H1 (cell line): ENCODE results near the gene KRTAP20-3. TPM values are rescaled to one million over a fixed set of nuclear protein-coding genes. Genes with fewer than 3 reads are reported as not detected.

Source experiments
- CTCF ChIA-PET: fragments of 300-600 bp; sonication (Branson Sonifier 250); formaldehyde crosslinking; loops from one replicate; lab custom pipeline; 2021; ENCODE audit not compliant: partially characterized antibody; lab: Charles Lee
- POLR2A ChIA-PET: fragments of 300-600 bp; sonication (Branson Sonifier 250); formaldehyde crosslinking; loops from one replicate; lab custom pipeline; 2021; ENCODE audit warnings: inconsistent platforms; ENCODE audit not compliant: partially characterized antibody; lab: Charles Lee
- DNase-seq, 2 experiments: peaks; one replicate each; pipeline versions ENCODE4 v3.0.0 to v3.0.0-alpha.2; 2010 to 2022; ENCODE audit warnings: low spot score in 2 of 2, low read depth in 1 of 2, mixed read lengths in 1 of 2
- FAIRE-seq: peaks from 2 replicates; lab custom pipeline; 2011; peaks lifted over from hg19 to GRCh38; lab: Jason Lieb, UNC
- H2AFZ ChIP-seq: 2 replicates; pipeline ENCODE4 v1.8.1; 2012; ENCODE audit warnings: low read length, inconsistent platforms
- H2AK5ac ChIP-seq: 2 replicates; pipeline ENCODE4 v1.6.1; 2013; ENCODE audit warnings: low read depth, low read length
- H2BK120ac ChIP-seq: replicated peaks from 2 replicates; pipeline ENCODE3; 2013; ENCODE audit warnings: low read depth, low read length, inconsistent platforms
- H2BK12ac ChIP-seq: 2 replicates; pipeline ENCODE4 v1.6.1; 2013; ENCODE audit warnings: low read depth, low read length
- H2BK15ac ChIP-seq: 2 replicates; pipeline ENCODE4 v1.6.1; 2013; ENCODE audit warnings: low read length
- H2BK20ac ChIP-seq: 2 replicates; pipeline ENCODE4 v1.6.1; 2013; ENCODE audit warnings: low read length
- H2BK5ac ChIP-seq: 2 replicates; pipeline ENCODE4 v1.6.1; 2013; ENCODE audit warnings: low read depth, low read length
- H3K14ac ChIP-seq: 2 replicates; pipeline ENCODE4 v1.6.1; 2013; ENCODE audit warnings: inconsistent platforms; ENCODE audit not compliant: insufficient read length
- H3K18ac ChIP-seq: 2 replicates; pipeline ENCODE4 v1.6.1; 2013; ENCODE audit warnings: low read length; ENCODE audit errors: extremely low read depth
- H3K23ac ChIP-seq: 2 replicates; pipeline ENCODE4 v1.6.1; 2013; ENCODE audit warnings: inconsistent platforms; ENCODE audit not compliant: insufficient read length
- H3K23me2 ChIP-seq: 2 replicates; pipeline ENCODE4 v1.6.1; 2013; ENCODE audit warnings: low read depth, low read length
- H3K27ac ChIP-seq: 2 replicates; pipeline ENCODE4 v1.6.1; 2011; ENCODE audit warnings: low read depth, low read length, inconsistent platforms
- H3K27me3 ChIP-seq, 4 experiments: replicated peaks in 1 of 4; 1 replicate in 1 of 4; 2 replicates in 3 of 4; pipeline versions ENCODE4 v1.6.1 to v1.8.1; 2011 to 2013; ENCODE audit warnings: low read length in 3 of 4, mild to moderate bottlenecking in 3 of 4, inconsistent platforms in 2 of 4, mixed read lengths in 2 of 4, moderate library complexity in 1 of 4; ENCODE audit not compliant: control insufficient read depth in 3 of 4, insufficient read depth in 3 of 4; ENCODE audit errors: extremely low read depth in 1 of 4
- H3K36me3 ChIP-seq, 4 experiments: 2 replicates each; pipeline versions ENCODE4 v1.6.1 to v1.8.1; 2011 to 2013; ENCODE audit warnings: mild to moderate bottlenecking in 4 of 4, low read length in 3 of 4, moderate library complexity in 2 of 4, control low read depth in 1 of 4, inconsistent platforms in 1 of 4; ENCODE audit not compliant: insufficient read depth in 4 of 4, control insufficient read depth in 2 of 4
- H3K4ac ChIP-seq: replicated peaks from 2 replicates; pipeline ENCODE3; 2013; ENCODE audit warnings: low read length, low read depth, mixed read lengths, inconsistent platforms; ENCODE audit not compliant: insufficient read length
- H3K4me1 ChIP-seq, 4 experiments: replicated peaks in 1 of 4; 1 replicate in 1 of 4; 2 replicates in 3 of 4; pipeline versions ENCODE4 v1.6.1 to v1.8.1; 2011 to 2013; ENCODE audit warnings: low read length in 3 of 4, inconsistent platforms in 2 of 4, mixed read lengths in 1 of 4; ENCODE audit not compliant: insufficient read depth in 4 of 4, control insufficient read depth in 3 of 4
- H3K4me2 ChIP-seq, 2 experiments: 2 replicates each; pipeline versions ENCODE4 v1.6.1 to v1.8.1; 2011 to 2013; ENCODE audit warnings: low read depth in 2 of 2, low read length in 2 of 2, control low read depth in 1 of 2, inconsistent platforms in 1 of 2, mild to moderate bottlenecking in 1 of 2; ENCODE audit not compliant: insufficient read depth in 1 of 2
- H3K4me3 ChIP-seq, 4 experiments: fragments of 200-600, 300-600 bp in 1 of 4; sonication (generic), shearing (Covaris generic), sonication (Bioruptor Twin) in 1 of 4; 2 replicates each; pipeline versions ENCODE4 v1.5.1 to v1.8.1; 2011 to 2016; ENCODE audit warnings: low read length in 4 of 4, low read depth in 3 of 4, control low read depth in 2 of 4, inconsistent platforms in 2 of 4, mild to moderate bottlenecking in 2 of 4, mixed read lengths in 1 of 4, moderate library complexity in 1 of 4; ENCODE audit not compliant: insufficient read depth in 2 of 4; ENCODE audit errors: extremely low read depth in 1 of 4
- H3K56ac ChIP-seq: replicated peaks from 2 replicates; pipeline ENCODE3; 2013; ENCODE audit warnings: low read depth, mild to moderate bottlenecking, mixed read lengths, low read length, inconsistent platforms; ENCODE audit not compliant: insufficient read length
- H3K79me1 ChIP-seq: 2 replicates; pipeline ENCODE4 v1.6.1; 2013; ENCODE audit warnings: low read depth, low read length, control low read depth
- H3K79me2 ChIP-seq, 2 experiments: 2 replicates each; pipeline versions ENCODE4 v1.6.1 to v1.8.1; 2012 to 2013; ENCODE audit warnings: low read length in 2 of 2, mild to moderate bottlenecking in 2 of 2, inconsistent platforms in 1 of 2; ENCODE audit not compliant: insufficient read depth in 2 of 2, control insufficient read depth in 1 of 2
- H3K9ac ChIP-seq, 4 experiments: replicated peaks in 1 of 4; 1 replicate in 1 of 4; 2 replicates in 3 of 4; pipeline versions ENCODE4 v1.6.1 to v1.8.1; 2011 to 2013; ENCODE audit warnings: low read depth in 3 of 4, low read length in 3 of 4, control low read depth in 2 of 4, mild to moderate bottlenecking in 2 of 4, moderate library complexity in 2 of 4, inconsistent platforms in 1 of 4; ENCODE audit errors: extremely low read depth in 1 of 4
- H3K9me3 ChIP-seq, 2 experiments: 2 replicates each; pipeline versions ENCODE4 v1.6.1 to v1.8.1; 2012 to 2013; ENCODE audit warnings: mild to moderate bottlenecking in 2 of 2, moderate library complexity in 2 of 2, control low read depth in 1 of 2, inconsistent platforms in 1 of 2, low read depth in 1 of 2, low read length in 1 of 2, mixed read lengths in 1 of 2; ENCODE audit not compliant: insufficient read depth in 2 of 2
- H4K20me1 ChIP-seq, 2 experiments: replicated peaks in 1 of 2; 2 replicates each; pipeline versions ENCODE3 to v1.8.1; 2011 to 2013; ENCODE audit warnings: inconsistent platforms in 2 of 2, low read length in 2 of 2, mild to moderate bottlenecking in 1 of 2; ENCODE audit not compliant: insufficient read depth in 2 of 2, control insufficient read depth in 1 of 2
- H4K5ac ChIP-seq: 2 replicates; pipeline ENCODE4 v1.6.1; 2013; ENCODE audit warnings: low read length, low read depth, mixed read lengths, inconsistent platforms; ENCODE audit not compliant: insufficient read length
- H4K8ac ChIP-seq: 2 replicates; pipeline ENCODE4 v1.8.0; 2013; ENCODE audit warnings: mild to moderate bottlenecking, moderate library complexity, low read length, inconsistent platforms; ENCODE audit not compliant: insufficient read depth; ENCODE audit errors: extremely low read depth
- H4K91ac ChIP-seq: replicated peaks from 2 replicates; pipeline ENCODE3; 2013; ENCODE audit warnings: low read length, mixed read lengths, inconsistent platforms; ENCODE audit not compliant: insufficient read length
- ATF3 ChIP-seq: IDR thresholded peaks from 2 replicates; pipeline ENCODE4 v1.6.1; 2011; ENCODE audit warnings: low read depth, mild to moderate bottlenecking, low read length; ENCODE audit not compliant: insufficient read depth
- CTCF ChIP-seq, 3 experiments: IDR thresholded peaks; 1 replicate in 2 of 3; 2 replicates in 1 of 3; pipeline versions ENCODE4 v1.5.1 to v1.6.1; 2011; ENCODE audit warnings: low read length in 3 of 3, mild to moderate bottlenecking in 3 of 3, inconsistent platforms in 2 of 3, low read depth in 1 of 3, moderate library complexity in 1 of 3; ENCODE audit not compliant: insufficient read depth in 1 of 3; ENCODE audit errors: control extremely low read depth in 1 of 3
- EGR1 ChIP-seq: IDR thresholded peaks from 2 replicates; pipeline ENCODE4 v1.6.1; 2011; ENCODE audit warnings: low read depth, low read length, borderline replicate concordance
- KDM5A ChIP-seq: fragments of 200-600 bp; IDR thresholded peaks from 2 replicates; pipeline ENCODE4 v1.7.1; 2012; ENCODE audit warnings: mild to moderate bottlenecking, low read length, inconsistent platforms, mixed read lengths
- POLR2AphosphoS5 ChIP-seq: IDR thresholded peaks from 2 replicates; pipeline ENCODE4 v1.6.1; 2011; ENCODE audit warnings: low read depth, low read length
- RNF2 ChIP-seq: fragments of 200-900, 300-1000 bp; sonication (generic); IDR thresholded peaks from 2 replicates; pipeline ENCODE4 v1.7.1; 2016; ENCODE audit warnings: borderline replicate concordance, low read depth, mild to moderate bottlenecking, antibody characterized with exemption, low read length; ENCODE audit not compliant: poor library complexity, severe bottlenecking; ENCODE audit errors: missing control alignments
- SAP30 ChIP-seq: fragments of 300-600 bp; sonication (generic); IDR thresholded peaks from 2 replicates; pipeline ENCODE4 v1.7.1; 2012; ENCODE audit warnings: low read length, moderate library complexity, mild to moderate bottlenecking, inconsistent platforms; ENCODE audit not compliant: insufficient read depth, insufficient replicate concordance
- SIRT6 ChIP-seq: IDR thresholded peaks from one replicate; pipeline ENCODE4 v1.7.1; 2012; ENCODE audit warnings: low read length, inconsistent platforms
- SP4 ChIP-seq: IDR thresholded peaks from 2 replicates; pipeline ENCODE4 v1.6.1; 2012; ENCODE audit warnings: low read length, inconsistent platforms
- SRF ChIP-seq: IDR thresholded peaks from 2 replicates; pipeline ENCODE4 v1.6.1; 2011; ENCODE audit warnings: mild to moderate bottlenecking, low read depth, low read length, moderate library complexity
- SUZ12 ChIP-seq: fragments of 200-600 bp; sonication (generic); IDR thresholded peaks from 2 replicates; pipeline ENCODE4 v1.6.1; 2012; ENCODE audit warnings: mild to moderate bottlenecking, inconsistent platforms, low read length, moderate library complexity, mixed read lengths
- TAF1 ChIP-seq: IDR thresholded peaks from 2 replicates; pipeline ENCODE4 v1.6.1; 2011; ENCODE audit warnings: mild to moderate bottlenecking, low read depth, low read length
- WGBS, 2 experiments: shearing (Covaris generic) in 1 of 2; methylation state at CpG; one replicate each; pipeline versions ENCODE4 v1.1.6 to v1.1.7; 2013 to 2015; ENCODE audit warnings: low lambda C conversion rate in 2 of 2, mixed read lengths in 2 of 2, inconsistent platforms in 1 of 2, low coverage in 1 of 2, missing lambda C conversion rate in 1 of 2; ENCODE audit not compliant: insufficient replicate concordance in 2 of 2, insufficient coverage in 1 of 2, insufficient read length in 1 of 2; ENCODE audit errors: extremely low coverage in 1 of 2, missing lambda C conversion rate in 1 of 2; 5-methylcytosine and 5-hydroxymethylcytosine counted together
- polyA plus RNA-seq, 7 experiments: library from polyadenylated mRNA; depleted of rRNA in 3 of 7; stranded (reverse) in 5 of 7; unstranded in 2 of 7; fragments of >200 nt in 5 of 7; fragments of 200-250 nt in 2 of 7; gene quantifications; 1 replicate in 5 of 7; 2 replicates in 1 of 7; 4 replicates in 1 of 7; pipeline versions ENCODE4 v1.2.1 to v1.2.3, GENCODE V29; 2011 to 2013; ENCODE audit warnings: missing spikeins in 2 of 7, mixed read lengths in 2 of 7
- total RNA-seq: library from RNA; stranded (reverse); fragmentation: NEBNext Ultra II Directional; extraction: Animal tissue kit (Norgen Biotek cat#: 25700); gene quantifications from 2 replicates; pipeline ENCODE4 v1.2.1, GENCODE V29; 2021

Gene KRTAP20-3
- total and polyA plus RNA-seq, 2 of the 8 experiments (the other 6 are each of a cell fraction or from before 2014, with no cell fraction given), result not detected

GRCh38 chr21:30680586-30680985 lies 37.9 kb downstream of the KRTAP20-3 start:
- 78% methylated on average over 1 of the region's 1 CpG; no CpG with 5 or more reads in 1 of the 2 experiments for WGBS, 2 experiments
- TF ChIP-seq ATF3 (no peak), TAF1 (no peak), SP4 (no peak), SRF (no peak), KDM5A (no peak), SUZ12 (no peak), CTCF (IDR thresholded peaks at IDR 0.05; ENCODE audit: control extremely low read depth in 1 of 3, insufficient read depth in 1 of 3, low read depth in 1 of 3, low read length in 3 of 3) (no peak), EGR1 (no peak), SIRT6 (no peak), POLR2AphosphoS5 (no peak), RNF2 (no peak), SAP30 (no peak)

More at GRCh38 chr21:30680586-30680985, 37.9 kb downstream of the KRTAP20-3 start:
- DNase-seq, result no peak
- Histone ChIP-seq H3K4me3 (no peak overlapping the region), H3K27ac (no peak overlapping the region), H3K79me2 (no peaks in the 10 kb centered on the region), H3K4me1 (no peaks in the 10 kb centered on the region), H4K20me1 (no peaks in the 10 kb centered on the region), H2BK20ac (no peak overlapping the region), H3K14ac (no peak overlapping the region), H4K91ac (no peak overlapping the region), H2AK5ac (no peak overlapping the region), H2AFZ (no peak overlapping the region), H3K27me3 (no peaks in the 10 kb centered on the region), H3K36me3 (no peaks in the 10 kb centered on the region), H3K18ac (no peak overlapping the region), H3K56ac (no peak overlapping the region), H3K23me2 (no peaks in the 10 kb centered on the region), H3K9me3 (no peaks in the 10 kb centered on the region), H2BK120ac (no peak overlapping the region), H4K8ac (no peak overlapping the region), H3K9ac (no peak overlapping the region), H3K23ac (no peak overlapping the region), H3K79me1 (no peaks in the 10 kb centered on the region), H2BK15ac (no peak overlapping the region), H2BK12ac (no peak overlapping the region), H3K4ac (no peak overlapping the region), H2BK5ac (no peak overlapping the region), H4K5ac (no peak overlapping the region), H3K4me2 (no peak overlapping the region)
- POLR2A ChIA-PET, result no interaction called here
- no peak for FAIRE-seq
- CTCF ChIA-PET, result no interaction called here
